Mammary epithelial cell (primary cell): Measurements from ENCODE around the gene ACKR3.

Experiments used
- CTCF ChIP-seq, 2 donors: IDR thresholded peaks in 1 of 2; conservative IDR thresholded peaks in 1 of 2; 2 replicates each; pipeline ENCODE4 v1.5.1; 2011 to 2012; ENCODE audit warnings: inconsistent platforms in 2 of 2, low read length in 2 of 2, mild to moderate bottlenecking in 2 of 2, control low read depth in 1 of 2, low read depth in 1 of 2; ENCODE audit not compliant: insufficient read depth in 1 of 2; ENCODE audit errors: extremely low read depth in 1 of 2
- EZH2 ChIP-seq: IDR thresholded peaks from 2 replicates; pipeline ENCODE4 v1.6.1; 2012; ENCODE audit warnings: low read length, inconsistent platforms, borderline replicate concordance

- no peak for TF ChIP-seq CTCF (conservative IDR thresholded peaks at IDR 0.05 in 1 of 2, IDR thresholded peaks at IDR 0.05 in 1 of 2; ENCODE audit: extremely low read depth in 1 of 2, insufficient read depth in 1 of 2, low read depth in 1 of 2, low read length in 2 of 2)
- no peak for TF ChIP-seq EZH2
Measured at GRCh38 chr2:236593956-236594355, 24.3 kb downstream of the ACKR3 start.
